Osteocyte (in vitro differentiated cells): Measurements from ENCODE around the gene TGM4. TPM values are rescaled to one million over a fixed set of nuclear protein-coding genes. Genes with fewer than 3 reads are reported as not detected.

ENCODE experiments used
- DNase-seq: peaks from one replicate; pipeline ENCODE4 v3.0.0; 2021; ENCODE audit warnings: mixed read lengths; ENCODE audit not compliant: unreplicated experiment; ENCODE audit errors: extremely low spot score
- H3K27ac Mint-ChIP-seq: one replicate; pipeline ENCODE4 v1.8.0; 2021; ENCODE audit warnings: mild to moderate bottlenecking, mixed read lengths; ENCODE audit not compliant: unreplicated experiment
- H3K27me3 Mint-ChIP-seq: one replicate; pipeline ENCODE4 v1.8.0; 2021; ENCODE audit warnings: mixed read lengths; ENCODE audit not compliant: unreplicated experiment
- H3K36me3 Mint-ChIP-seq: one replicate; pipeline ENCODE4 v1.8.0; 2021; ENCODE audit warnings: mixed read lengths; ENCODE audit not compliant: unreplicated experiment
- H3K4me1 Mint-ChIP-seq: one replicate; pipeline ENCODE4 v1.8.0; 2021; ENCODE audit warnings: mixed read lengths; ENCODE audit not compliant: unreplicated experiment
- H3K4me3 Mint-ChIP-seq: one replicate; pipeline ENCODE4 v1.8.0; 2021; ENCODE audit warnings: mild to moderate bottlenecking, moderate library complexity, mixed read lengths; ENCODE audit not compliant: unreplicated experiment
- H3K9me3 Mint-ChIP-seq: one replicate; pipeline ENCODE4 v1.8.0; 2021; ENCODE audit warnings: mixed read lengths; ENCODE audit not compliant: unreplicated experiment
- CTCF ChIP-seq: fragments of 200-600 bp; sonication (generic); IDR thresholded peaks from 2 replicates; pipeline ENCODE4 v1.5.0; 2021; ENCODE audit warnings: antibody characterized with exemption, mild to moderate bottlenecking, moderate library complexity
- total RNA-seq: library from RNA; stranded (reverse); gene quantifications from 2 replicates; pipeline ENCODE4 v1.2.1, GENCODE V29; 2021

TGM4 gene
- total RNA-seq, 1 donor from 2014 or later: not detected

DNA sequence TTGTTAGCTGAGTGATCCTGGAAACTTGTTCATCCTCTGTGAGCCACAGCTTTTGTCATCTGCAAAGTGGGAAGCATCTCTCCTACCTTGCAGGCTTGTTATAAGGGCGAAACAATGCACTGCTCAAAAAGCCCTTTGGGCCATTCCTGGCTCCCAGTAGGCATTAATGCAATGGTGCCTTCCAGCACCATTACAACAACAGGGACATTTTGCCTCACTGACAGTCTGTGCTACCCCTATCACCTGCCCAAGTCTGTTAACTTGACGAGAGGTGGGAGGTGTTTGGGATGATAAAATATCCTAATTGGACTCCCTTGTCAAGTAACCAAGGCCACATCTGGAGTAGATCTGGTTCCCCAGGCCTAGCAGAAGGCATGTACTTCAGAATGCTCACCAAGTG is 57.4 kb downstream of the TGM4 start:
- Mint-ChIP-seq H3K4me3 (no peak overlapping the region), H3K27ac (no peak overlapping the region), H3K4me1 (no peaks in the 10 kb centered on the region), H3K27me3 (no peaks in the 10 kb centered on the region), H3K36me3 (peaks cover 35% of the 10 kb centered on the region), H3K9me3 (no peaks in the 10 kb centered on the region)
- DNase-seq: no peak
- no peak for TF ChIP-seq CTCF

- Mint-ChIP-seq H3K27me3 (no peaks in the 10 kb centered on the region), H3K27ac (no peak overlapping the region), H3K9me3 (no peaks in the 10 kb centered on the region), H3K36me3 (peaks cover 30% of the 10 kb centered on the region), H3K4me3 (no peak overlapping the region), H3K4me1 (no peaks in the 10 kb centered on the region)
- TF ChIP-seq CTCF: no peak
- DNase-seq: no peak
Observed at GRCh38 chr3:44932271-44932670, 57.9 kb downstream of the TGM4 start.

GRCh38 chr3:44932986-44933944 is 58.9 kb downstream of the TGM4 start:
- H3K27ac Mint-ChIP-seq: no peak overlapping the region
- H3K4me1 Mint-ChIP-seq: no peaks in the 10 kb centered on the region
- peaks cover 30% of the 10 kb centered on the region for H3K36me3 Mint-ChIP-seq
- H3K4me3 Mint-ChIP-seq: no peak overlapping the region
- H3K9me3 Mint-ChIP-seq: no peaks in the 10 kb centered on the region
- H3K27me3 Mint-ChIP-seq: no peaks in the 10 kb centered on the region
- TF ChIP-seq CTCF: no peak
- no peak for DNase-seq

GRCh38 chr3:44939581-44940036 is 65.2 kb downstream of the TGM4 start:
- Mint-ChIP-seq H3K4me3 (no peak overlapping the region), H3K36me3 (peaks cover 31% of the 10 kb centered on the region), H3K27me3 (no peaks in the 10 kb centered on the region), H3K4me1 (peaks cover 11% of the 10 kb centered on the region), H3K27ac (peak overlapping the region; percentile 38), H3K9me3 (no peaks in the 10 kb centered on the region)
- no peak for DNase-seq
- no peak for TF ChIP-seq CTCF

DNA sequence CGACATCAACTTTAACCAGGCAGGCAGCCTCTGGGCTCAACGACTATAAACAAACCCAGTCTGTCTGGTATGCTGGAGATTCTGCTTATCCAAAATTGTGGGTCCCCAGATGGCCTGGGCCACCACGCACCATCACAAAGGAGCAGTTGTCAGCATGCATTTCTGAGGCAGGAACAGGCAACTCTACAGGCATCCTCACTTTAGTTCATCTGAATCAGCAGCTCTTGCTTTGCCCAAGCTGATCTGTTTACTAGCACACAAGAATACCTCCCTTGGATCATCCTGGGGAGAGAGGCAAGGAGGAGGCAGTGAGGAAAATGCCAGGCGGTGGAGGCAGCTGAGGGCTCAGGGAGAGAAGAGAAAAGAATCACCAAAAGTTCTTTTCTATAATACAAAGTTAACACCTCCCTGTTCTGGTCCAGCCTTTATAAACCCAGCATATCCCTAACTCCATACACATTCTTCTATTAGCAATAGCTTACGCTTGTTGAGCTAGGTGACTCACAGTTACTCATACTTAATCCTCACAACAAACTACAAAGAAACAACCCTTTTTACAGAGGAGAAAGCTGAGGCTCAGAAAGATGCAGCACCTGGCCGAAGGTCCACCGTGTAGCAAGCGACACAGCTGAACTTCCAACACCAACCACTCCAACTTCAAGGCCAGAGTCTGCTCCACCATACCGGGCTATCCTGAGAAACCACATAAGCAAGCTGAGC is 68.0 kb downstream of the TGM4 start:
- H3K27ac Mint-ChIP-seq: no peak overlapping the region
- H3K4me3 Mint-ChIP-seq: no peak overlapping the region
- peaks cover 11% of the 10 kb centered on the region for H3K4me1 Mint-ChIP-seq
- peaks cover 39% of the 10 kb centered on the region for H3K36me3 Mint-ChIP-seq
- no peak for DNase-seq
- no peaks in the 10 kb centered on the region for H3K9me3 Mint-ChIP-seq
- no peak for TF ChIP-seq CTCF
- H3K27me3 Mint-ChIP-seq: no peaks in the 10 kb centered on the region
